Bronchial epithelial cell (primary cell): ENCODE measurements around the gene P3H1. TPM values are rescaled to one million over a fixed set of nuclear protein-coding genes. Genes with fewer than 3 reads are reported as not detected.

Experiments
- DNase-seq: peaks from one replicate; pipeline ENCODE4 v3.0.0-alpha.2; 2010; ENCODE audit warnings: low read depth
- FAIRE-seq: peaks from 2 replicates; lab custom pipeline; 2011; peaks lifted over from hg19 to GRCh38; lab: Jason Lieb, UNC
- H3K27me3 ChIP-seq: 2 replicates; pipeline ENCODE4 v1.5.1; 2011; ENCODE audit warnings: low read length; ENCODE audit not compliant: control insufficient read depth, insufficient read depth
- H3K36me3 ChIP-seq: 2 replicates; pipeline ENCODE4 v1.5.1; 2011; ENCODE audit warnings: low read length; ENCODE audit not compliant: control insufficient read depth, insufficient read depth
- H3K4me3 ChIP-seq: 2 replicates; pipeline ENCODE4 v1.5.1; 2011; ENCODE audit warnings: mild to moderate bottlenecking, low read depth, low read length, control low read depth
- total RNA-seq: library from RNA; depleted of rRNA; stranded (reverse); fragments of >200 nt; gene quantifications from 2 replicates; pipeline ENCODE4 v1.2.1, GENCODE V29; 2014
- TF ChIP-seq, protein P1 (sequence below): IDR thresholded peaks from 2 replicates; pipeline ENCODE4 v1.5.1; 2011; ENCODE audit warnings: mild to moderate bottlenecking, moderate library complexity, low read length, control low read depth, inconsistent platforms; ENCODE audit not compliant: insufficient read depth, severe bottlenecking

The P3H1 gene
- total RNA-seq, 1 donor from 2014 or later: 15.8 TPM

DNA sequence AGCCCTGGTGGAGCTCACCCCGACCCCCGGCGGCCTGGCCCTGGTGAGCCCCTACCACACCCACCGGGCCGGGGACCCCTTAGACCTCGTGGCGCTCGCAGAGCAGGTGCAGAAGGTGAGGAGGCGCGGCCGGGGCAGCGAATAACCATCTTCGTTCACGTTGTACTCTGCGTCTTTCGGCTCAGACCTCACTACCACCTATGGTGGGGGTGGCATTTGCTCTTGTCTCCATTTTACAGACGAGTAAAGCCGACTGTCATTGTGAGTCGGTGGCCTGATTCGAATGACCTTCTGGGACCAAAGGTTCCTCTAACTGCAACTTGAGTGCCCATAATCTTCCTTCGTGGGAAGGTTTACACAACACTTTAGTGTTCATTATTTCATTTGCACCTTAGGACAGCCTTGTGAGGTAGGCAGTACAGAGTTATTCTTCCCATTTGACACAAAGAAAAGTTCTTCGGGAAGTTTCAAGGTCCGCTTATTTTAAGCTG, 727 bp upstream of the P3H1 start:
- H3K4me3 ChIP-seq: peak overlapping the region; percentile 89
- TF ChIP-seq, protein P1, sequence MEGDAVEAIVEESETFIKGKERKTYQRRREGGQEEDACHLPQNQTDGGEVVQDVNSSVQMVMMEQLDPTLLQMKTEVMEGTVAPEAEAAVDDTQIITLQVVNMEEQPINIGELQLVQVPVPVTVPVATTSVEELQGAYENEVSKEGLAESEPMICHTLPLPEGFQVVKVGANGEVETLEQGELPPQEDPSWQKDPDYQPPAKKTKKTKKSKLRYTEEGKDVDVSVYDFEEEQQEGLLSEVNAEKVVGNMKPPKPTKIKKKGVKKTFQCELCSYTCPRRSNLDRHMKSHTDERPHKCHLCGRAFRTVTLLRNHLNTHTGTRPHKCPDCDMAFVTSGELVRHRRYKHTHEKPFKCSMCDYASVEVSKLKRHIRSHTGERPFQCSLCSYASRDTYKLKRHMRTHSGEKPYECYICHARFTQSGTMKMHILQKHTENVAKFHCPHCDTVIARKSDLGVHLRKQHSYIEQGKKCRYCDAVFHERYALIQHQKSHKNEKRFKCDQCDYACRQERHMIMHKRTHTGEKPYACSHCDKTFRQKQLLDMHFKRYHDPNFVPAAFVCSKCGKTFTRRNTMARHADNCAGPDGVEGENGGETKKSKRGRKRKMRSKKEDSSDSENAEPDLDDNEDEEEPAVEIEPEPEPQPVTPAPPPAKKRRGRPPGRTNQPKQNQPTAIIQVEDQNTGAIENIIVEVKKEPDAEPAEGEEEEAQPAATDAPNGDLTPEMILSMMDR: no peak
- H3K27me3 ChIP-seq: no peaks in the 10 kb centered on the region
- no peak for FAIRE-seq
- DNase-seq: no peak
- no peaks in the 10 kb centered on the region for H3K36me3 ChIP-seq

DNA sequence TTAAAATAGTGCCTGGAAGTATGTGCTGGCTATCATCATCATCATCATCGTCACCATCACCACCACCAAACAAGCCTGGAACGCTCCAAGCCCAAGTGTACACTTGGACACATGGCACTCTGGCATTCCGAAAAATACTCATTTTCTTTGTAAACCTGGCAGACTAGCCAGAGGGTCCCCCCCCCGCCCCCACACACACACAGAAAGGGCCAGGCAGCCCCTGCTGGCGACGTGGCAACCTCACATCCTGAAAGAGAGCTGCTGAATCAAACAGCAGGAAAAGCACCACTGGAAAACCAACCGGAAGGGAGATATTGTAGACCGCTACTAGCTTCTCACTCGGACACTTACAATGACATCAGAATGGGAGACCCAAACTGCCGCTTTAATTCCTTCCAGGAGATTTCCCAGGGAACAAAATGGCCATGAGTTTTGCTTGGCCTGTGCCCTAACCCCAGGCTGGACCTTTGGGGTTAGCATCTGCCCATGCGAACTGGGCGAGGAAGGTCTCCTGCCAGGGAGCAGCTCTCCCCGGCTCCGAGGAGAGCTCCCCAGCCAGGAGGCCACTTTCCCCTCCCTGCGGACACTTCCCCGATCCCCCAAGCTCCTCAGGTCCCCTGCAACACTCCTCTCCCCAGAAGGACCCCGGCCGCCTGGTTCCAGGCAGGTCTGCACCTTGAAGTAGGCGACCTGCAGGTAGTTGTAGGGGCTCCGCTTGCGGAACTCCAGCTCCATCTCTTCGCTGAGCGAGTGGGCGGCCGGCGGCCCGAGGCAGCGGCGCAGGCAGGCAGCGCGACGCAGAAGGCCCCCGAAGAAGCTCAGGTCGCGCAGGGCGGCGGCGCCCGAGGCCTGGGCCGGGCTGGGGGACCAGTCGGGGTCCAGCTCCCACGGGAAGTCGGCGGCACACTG, 742 bp downstream of the P3H1 start:
- Histone ChIP-seq H3K27me3 (no peaks in the 10 kb centered on the region), H3K36me3 (no peaks in the 10 kb centered on the region), H3K4me3 (peak overlapping the region; percentile 89)
- peak; percentile 64 for DNase-seq
- no peak for FAIRE-seq
- TF ChIP-seq, protein P1: peak; percentile 50

DNA sequence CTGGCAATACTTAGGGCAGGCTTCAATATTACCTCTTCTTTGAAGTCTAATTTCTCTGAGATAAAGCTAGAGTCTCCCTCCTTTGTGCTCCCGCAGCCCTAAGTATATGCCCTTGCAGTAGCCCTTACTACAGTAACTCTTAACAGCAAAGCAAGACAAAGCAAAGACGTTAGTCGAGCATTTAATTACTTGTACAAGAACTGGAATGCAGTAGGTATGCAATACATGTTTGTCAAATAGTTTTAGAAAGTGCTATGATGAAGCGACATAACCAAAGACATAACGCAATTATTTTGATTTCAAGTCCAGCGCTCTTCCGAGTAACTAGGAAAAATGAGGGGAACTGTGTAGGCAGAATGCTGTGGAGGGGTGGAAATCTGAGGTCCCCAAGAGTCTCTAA, 1.6 kb downstream of the P3H1 start:
- peak overlapping the region; percentile 89 for H3K4me3 ChIP-seq
- DNase-seq (no peak), FAIRE-seq (no peak)
- no peaks in the 10 kb centered on the region for H3K36me3 ChIP-seq
- TF ChIP-seq, protein P1: no peak
- H3K27me3 ChIP-seq: no peaks in the 10 kb centered on the region

DNA sequence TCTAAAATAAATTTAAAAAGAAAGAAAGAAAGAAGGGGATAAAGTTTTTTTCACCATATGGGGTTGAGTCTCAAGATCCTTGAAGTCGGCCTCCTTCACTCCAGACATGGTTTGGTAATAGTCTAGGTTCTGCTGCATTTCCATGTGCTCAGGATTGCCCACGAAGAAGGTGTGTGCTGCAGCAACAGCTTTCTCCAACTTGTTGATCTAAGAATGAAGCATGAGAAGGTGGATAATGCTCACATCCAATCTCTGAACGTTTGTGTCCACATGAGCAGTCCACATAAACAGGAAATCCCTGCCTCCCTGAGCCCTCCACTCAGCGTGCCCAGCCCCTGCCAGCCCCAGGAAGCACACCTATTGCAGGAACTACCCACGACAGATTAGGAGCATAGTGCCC, 4.6 kb downstream of the P3H1 start:
- TF ChIP-seq, protein P1: no peak
- Histone ChIP-seq H3K4me3 (no peak overlapping the region), H3K36me3 (peaks cover 6% of the 10 kb centered on the region), H3K27me3 (no peaks in the 10 kb centered on the region)
- no peak for FAIRE-seq
- DNase-seq: no peak

DNA sequence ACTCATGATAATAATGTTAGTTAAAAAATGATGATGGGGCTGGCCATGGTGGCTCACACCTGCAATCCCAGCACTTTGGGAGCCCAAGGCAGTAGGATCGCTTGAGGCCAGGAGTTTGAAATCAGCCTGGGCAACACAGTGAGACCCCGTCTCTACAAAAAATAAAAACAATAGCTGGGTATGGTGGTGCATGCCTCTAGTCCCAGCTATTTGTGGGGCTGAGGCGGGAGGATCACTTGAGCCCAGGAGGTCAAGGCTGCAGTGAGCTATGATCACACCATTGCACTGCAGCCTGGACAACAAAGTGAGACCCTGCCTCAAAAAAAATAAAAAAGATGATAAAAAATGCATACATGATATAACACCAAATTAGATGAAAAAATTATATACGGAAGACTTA, 5.3 kb downstream of the P3H1 start:
- no peak overlapping the region for H3K4me3 ChIP-seq
- no peak for DNase-seq
- TF ChIP-seq, protein P1: no peak
- H3K27me3 ChIP-seq: no peaks in the 10 kb centered on the region
- peaks cover 6% of the 10 kb centered on the region for H3K36me3 ChIP-seq
- no peak for FAIRE-seq
